Spleen (tissue), 11 donors: ENCODE data around the gene RNF166. TPM values are rescaled to one million over a fixed set of nuclear protein-coding genes. Genes with fewer than 3 reads are reported as not detected.

Experiments used
- DNase-seq: peaks from one replicate; pipeline ENCODE4 v3.0.0-alpha.2; 2020
- H3K27ac ChIP-seq, 8 donors: fragments of 200-600 bp; sonication (generic) in 7 of 8; 1 replicate in 4 of 8; 2 replicates in 4 of 8; pipeline versions ENCODE4 v1.5.0 to v1.8.0; 2016 to 2021; ENCODE audit warnings: inconsistent platforms in 4 of 8, mild to moderate bottlenecking in 4 of 8, moderate library complexity in 1 of 8
- H3K27me3 ChIP-seq, 7 donors: fragments of 200-600 bp; sonication (generic) in 6 of 7; replicated peaks in 1 of 7; 1 replicate in 4 of 7; 2 replicates in 3 of 7; pipeline versions ENCODE4 v1.5.0 to v1.8.0; 2016 to 2021; ENCODE audit warnings: inconsistent platforms in 3 of 7, mild to moderate bottlenecking in 1 of 7
- H3K36me3 ChIP-seq, 6 donors: fragments of 200-600 bp; sonication (generic) in 5 of 6; 1 replicate in 4 of 6; 2 replicates in 2 of 6; pipeline versions ENCODE4 v1.5.0 to v1.8.0; 2016 to 2021; ENCODE audit warnings: inconsistent platforms in 2 of 6
- H3K4me1 ChIP-seq, 6 donors: fragments of 200-600 bp; sonication (generic) in 5 of 6; 1 replicate in 3 of 6; 2 replicates in 3 of 6; pipeline versions ENCODE4 v1.5.0 to v1.8.0; 2016 to 2021; ENCODE audit warnings: inconsistent platforms in 3 of 6
- H3K4me3 ChIP-seq, 8 donors: fragments of 200-600 bp; sonication (generic) in 7 of 8; 1 replicate in 4 of 8; 2 replicates in 4 of 8; pipeline versions ENCODE4 v1.5.0 to v1.8.0; 2016 to 2021; ENCODE audit warnings: inconsistent platforms in 4 of 8, mild to moderate bottlenecking in 4 of 8, moderate library complexity in 2 of 8
- H3K9me3 ChIP-seq, 8 donors: fragments of 200-600 bp; sonication (generic) in 7 of 8; 1 replicate in 4 of 8; 2 replicates in 4 of 8; pipeline versions ENCODE4 v1.5.0 to v1.8.0; 2016 to 2021; ENCODE audit warnings: inconsistent platforms in 4 of 8
- POLR2A ChIP-seq, 3 donors: fragments of 450-650 bp; IDR thresholded peaks; one replicate each; pipeline ENCODE4 v1.5.1; 2017; ENCODE audit warnings: antibody characterized with exemption in 3 of 3, mild to moderate bottlenecking in 1 of 3
- POLR2AphosphoS5 ChIP-seq, 3 donors: sonication (generic); formaldehyde crosslinking; IDR thresholded peaks; one replicate each; pipeline ENCODE4 v1.5.1; 2017; ENCODE audit warnings: antibody characterized with exemption in 3 of 3
- WGBS, 5 donors: extraction: QIAGEN DNeasy Blood & Tissue Kit in 3 of 5; methylation state at CpG; one replicate each; pipeline versions ENCODE4 v1.1.5 to v1.1.7; 2013 to 2018; 5-methylcytosine and 5-hydroxymethylcytosine counted together
- intact Hi-C: fragments of 100-400 bp; cut with DNase I; formaldehyde crosslinking; loops from one replicate; pipeline ENCODE4 v1.15.0; 2023; ENCODE audit warnings: low total_unique reads
- polyA plus RNA-seq, 3 donors: library from polyadenylated mRNA; stranded (reverse); fragments of 200-250 nt; gene quantifications; one replicate each; pipeline ENCODE4 v1.2.1, GENCODE V29; 2013
- total RNA-seq, 7 donors: library from RNA; depleted of rRNA in 3 of 7; stranded (reverse); fragments of >200 nt in 3 of 7; fragmentation: NEBNext Ultra II Directional in 4 of 7; extraction: Animal tissue kit (Norgen Biotek cat#: 25700) in 4 of 7; gene quantifications; one replicate each; pipeline versions ENCODE4 v1.1.0 to v1.2.1, GENCODE V29; 2016 to 2021
- TF ChIP-seq, protein P1 (sequence below), 11 experiments: fragments of 200-600 bp in 7 of 11; fragments of 450-650 bp in 4 of 11; sonication (generic) in 4 of 11; IDR thresholded peaks in 8 of 11; conservative IDR thresholded peaks in 3 of 11; 1 replicate in 7 of 11; 2 replicates in 4 of 11; pipeline versions ENCODE4 v1.4.0 to v1.8.0; 2016 to 2021; ENCODE audit warnings: antibody characterized with exemption in 11 of 11, inconsistent platforms in 4 of 11, mild to moderate bottlenecking in 1 of 11
- donor health status: healthy with polysubstance abuse.
- donor health status: DM: no; HTN: no; CAD: no; lungs with moderate emphysema.
- donor health status: DM: no; HTN: no; CAD: no.
- donor health status: Bipolar disorder and iron deficiency.
- donor health status: healthy.
- donor health status: DM: no; HTN: no; CAD: no.
- donor health status: DM: yes; HTN: yes; CAD: no.

RNF166 gene
- total and polyA plus RNA-seq, 10 donors = 55.7 to 135 (median 98.8) TPM

DNA sequence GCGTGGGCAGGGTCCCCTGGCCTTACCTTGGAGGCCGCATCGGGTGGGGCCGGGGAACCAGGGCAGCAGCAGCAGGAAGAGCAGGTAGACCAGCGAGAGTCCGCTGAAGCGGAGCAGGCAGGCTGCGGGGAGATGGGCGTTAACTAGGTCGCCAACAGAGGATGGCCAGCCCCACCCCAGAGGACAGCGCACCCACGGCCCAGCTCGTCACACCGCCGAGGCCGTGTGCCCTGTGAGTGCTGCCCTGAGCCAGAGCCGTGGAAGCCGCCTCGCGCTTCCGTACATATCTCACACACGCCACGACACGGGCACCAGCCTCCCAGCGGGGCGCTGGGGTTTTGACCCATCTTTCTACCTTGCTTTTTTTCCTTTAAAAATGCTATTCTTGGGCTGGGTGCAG is 43.1 kb upstream of the RNF166 start:
- no peaks in the 10 kb centered on the region for H3K9me3 ChIP-seq
- intact Hi-C loops = no loop called here
- peaks cover 0 to 58% (median 4%) of the 10 kb centered on the region in 6 donors for H3K36me3 ChIP-seq
- peaks cover 28 to 70% (median 41%) of the 10 kb centered on the region in 6 donors for H3K4me1 ChIP-seq
- H3K27ac ChIP-seq = no peak overlapping the region
- no peak overlapping the region for H3K4me3 ChIP-seq
- 90 to 95% (median 92%) methylated on average over 26 of the region's 26 CpGs for WGBS, 5 donors
- no peaks in the 10 kb centered on the region for H3K27me3 ChIP-seq
- DNase-seq = no peak
- peak in 2 of 3 donors; percentile 7 to 24 for TF ChIP-seq POLR2AphosphoS5 (IDR thresholded peaks at IDR 0.05)
- TF ChIP-seq, protein P1, sequence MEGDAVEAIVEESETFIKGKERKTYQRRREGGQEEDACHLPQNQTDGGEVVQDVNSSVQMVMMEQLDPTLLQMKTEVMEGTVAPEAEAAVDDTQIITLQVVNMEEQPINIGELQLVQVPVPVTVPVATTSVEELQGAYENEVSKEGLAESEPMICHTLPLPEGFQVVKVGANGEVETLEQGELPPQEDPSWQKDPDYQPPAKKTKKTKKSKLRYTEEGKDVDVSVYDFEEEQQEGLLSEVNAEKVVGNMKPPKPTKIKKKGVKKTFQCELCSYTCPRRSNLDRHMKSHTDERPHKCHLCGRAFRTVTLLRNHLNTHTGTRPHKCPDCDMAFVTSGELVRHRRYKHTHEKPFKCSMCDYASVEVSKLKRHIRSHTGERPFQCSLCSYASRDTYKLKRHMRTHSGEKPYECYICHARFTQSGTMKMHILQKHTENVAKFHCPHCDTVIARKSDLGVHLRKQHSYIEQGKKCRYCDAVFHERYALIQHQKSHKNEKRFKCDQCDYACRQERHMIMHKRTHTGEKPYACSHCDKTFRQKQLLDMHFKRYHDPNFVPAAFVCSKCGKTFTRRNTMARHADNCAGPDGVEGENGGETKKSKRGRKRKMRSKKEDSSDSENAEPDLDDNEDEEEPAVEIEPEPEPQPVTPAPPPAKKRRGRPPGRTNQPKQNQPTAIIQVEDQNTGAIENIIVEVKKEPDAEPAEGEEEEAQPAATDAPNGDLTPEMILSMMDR (IDR thresholded peaks at IDR 0.05 in 8 of 11, conservative IDR thresholded peaks at IDR 0.05 in 3 of 11) = no peak

DNA sequence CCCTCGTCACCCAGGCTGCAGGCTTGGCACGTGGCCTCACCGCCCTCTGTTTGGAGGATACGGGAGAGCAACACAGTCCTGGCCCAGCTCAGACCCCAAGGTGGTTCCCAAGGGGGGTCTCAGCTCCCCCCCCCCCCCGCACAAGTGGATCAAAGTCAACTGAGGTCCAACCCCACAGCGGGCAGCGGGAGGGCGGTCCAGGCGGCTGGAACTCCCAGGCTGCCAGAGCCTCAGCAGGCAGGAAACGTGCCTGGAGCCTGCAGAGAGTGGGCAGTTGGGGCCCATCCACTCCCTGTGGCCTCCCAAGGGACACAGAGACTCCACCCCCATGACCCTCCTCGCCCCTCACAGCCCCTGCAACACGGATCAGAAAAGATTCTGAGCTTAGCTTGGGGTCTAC is 42.2 kb upstream of the RNF166 start:
- H3K27me3 ChIP-seq = no peaks in the 10 kb centered on the region
- H3K27ac ChIP-seq = peak overlapping the region in 1 of 8 donors; percentile 33
- intact Hi-C loops = no loop called here
- no peak overlapping the region for H3K4me3 ChIP-seq
- H3K36me3 ChIP-seq = peaks cover 0 to 54% (median 4%) of the 10 kb centered on the region in 6 donors
- no peaks in the 10 kb centered on the region for H3K9me3 ChIP-seq
- TF ChIP-seq POLR2AphosphoS5 (IDR thresholded peaks at IDR 0.05) = no peak
- no peak for TF ChIP-seq POLR2A (IDR thresholded peaks at IDR 0.05)
- TF ChIP-seq, protein P1 (IDR thresholded peaks at IDR 0.05 in 8 of 11, conservative IDR thresholded peaks at IDR 0.05 in 3 of 11) = no peak
- H3K4me1 ChIP-seq = peaks cover 35 to 70% (median 47%) of the 10 kb centered on the region in 6 donors
- 79 to 92% (median 85%) methylated on average over 2 to 12 of the region's 12 CpGs for WGBS, 5 donors
- no peak for DNase-seq

DNA sequence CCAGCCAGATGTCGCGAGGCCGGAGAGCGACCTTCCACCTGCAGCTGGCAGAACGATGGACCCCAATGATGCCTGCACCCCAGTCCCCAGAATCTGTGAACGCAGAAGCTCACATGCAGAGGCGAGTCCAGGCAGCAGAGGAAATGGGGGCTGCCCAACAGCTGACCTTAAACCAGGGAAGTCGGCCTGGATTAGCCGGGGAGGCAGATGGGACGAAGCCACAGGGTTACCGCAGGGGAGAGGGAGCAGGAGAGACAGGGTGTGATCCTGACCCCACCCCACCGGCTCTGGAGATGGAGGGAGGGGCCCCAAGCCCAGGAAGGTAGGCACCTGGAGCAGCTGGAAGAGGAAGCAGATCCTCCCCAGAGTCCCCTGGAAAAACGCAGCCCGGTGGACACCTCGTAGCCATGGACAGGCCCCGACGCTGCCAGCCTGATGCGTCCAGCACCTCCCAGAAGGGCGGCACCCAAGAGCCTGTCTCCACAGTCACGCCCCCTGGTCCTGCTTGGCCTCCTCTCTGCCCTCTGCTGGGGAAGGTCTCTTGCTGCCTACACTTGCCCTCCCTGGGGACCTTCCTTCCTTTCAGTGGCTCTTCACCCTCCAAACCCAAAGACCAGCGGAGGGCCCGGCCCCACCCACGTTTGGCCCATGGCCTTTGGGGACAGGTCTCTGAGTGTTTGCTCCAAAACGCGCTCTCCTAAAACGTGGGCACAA is 41.5 kb upstream of the RNF166 start:
- DNase-seq = no peak
- TF ChIP-seq POLR2A (IDR thresholded peaks at IDR 0.05) = no peak
- TF ChIP-seq, protein P1 (IDR thresholded peaks at IDR 0.05 in 8 of 11, conservative IDR thresholded peaks at IDR 0.05 in 3 of 11) = peak in 3 of 11 experiments; percentile 18 to 35 (median 19)
- WGBS, 5 donors = 75 to 86% (median 77%) methylated on average over 23 to 26 of the region's 26 CpGs
- intact Hi-C loops = no loop called here
- no peaks in the 10 kb centered on the region for H3K9me3 ChIP-seq
- peak overlapping the region in 2 of 8 donors; percentile 2 to 33 for H3K27ac ChIP-seq
- peaks cover 39 to 74% (median 53%) of the 10 kb centered on the region in 6 donors for H3K4me1 ChIP-seq
- H3K36me3 ChIP-seq = peaks cover 0 to 58% (median 4%) of the 10 kb centered on the region in 6 donors
- H3K27me3 ChIP-seq = no peaks in the 10 kb centered on the region
- H3K4me3 ChIP-seq = no peak overlapping the region

DNA sequence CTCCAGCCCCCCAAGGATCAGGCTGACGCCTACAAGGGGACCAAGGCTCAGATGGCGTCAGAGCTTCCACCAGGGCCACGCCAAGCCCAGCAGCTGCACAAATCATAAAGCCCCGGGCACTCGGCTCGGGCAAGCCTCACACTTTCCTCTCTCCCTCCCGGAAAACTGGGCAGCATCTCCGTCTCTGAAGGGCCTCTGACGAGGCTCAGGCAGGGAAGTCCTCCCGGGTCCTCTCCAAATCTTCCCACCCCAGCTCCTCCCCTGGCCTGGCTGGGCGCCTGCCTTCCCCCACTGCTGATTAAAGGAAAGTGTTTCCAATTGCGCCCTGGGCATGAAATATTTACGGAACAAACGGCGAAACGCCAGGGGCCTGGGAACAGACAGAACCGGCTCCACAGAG is 40.3 kb upstream of the RNF166 start:
- Histone ChIP-seq H3K4me1 (peaks cover 39 to 78% (median 59%) of the 10 kb centered on the region in 6 donors), H3K27me3 (no peaks in the 10 kb centered on the region), H3K9me3 (no peaks in the 10 kb centered on the region), H3K27ac (peak overlapping the region in 7 of 8 donors; percentile 42 to 84 (median 68)), H3K4me3 (no peak overlapping the region), H3K36me3 (peaks cover 0 to 59% (median 5%) of the 10 kb centered on the region in 6 donors)
- TF ChIP-seq, protein P1 (IDR thresholded peaks at IDR 0.05 in 8 of 11, conservative IDR thresholded peaks at IDR 0.05 in 3 of 11) = no peak
- TF ChIP-seq POLR2A (IDR thresholded peaks at IDR 0.05) (no peak), POLR2AphosphoS5 (IDR thresholded peaks at IDR 0.05) (no peak)
- 50 to 71% (median 55%) methylated on average over 17 of the region's 17 CpGs for WGBS, 5 donors
- no peak for DNase-seq
- intact Hi-C loops = no loop called here
